ENCODE measurements around the gene MSL3.
A peak's percentile ranks its signal among the peaks of the same experiment; 100 is the strongest.

The MSL3 gene

DNA sequence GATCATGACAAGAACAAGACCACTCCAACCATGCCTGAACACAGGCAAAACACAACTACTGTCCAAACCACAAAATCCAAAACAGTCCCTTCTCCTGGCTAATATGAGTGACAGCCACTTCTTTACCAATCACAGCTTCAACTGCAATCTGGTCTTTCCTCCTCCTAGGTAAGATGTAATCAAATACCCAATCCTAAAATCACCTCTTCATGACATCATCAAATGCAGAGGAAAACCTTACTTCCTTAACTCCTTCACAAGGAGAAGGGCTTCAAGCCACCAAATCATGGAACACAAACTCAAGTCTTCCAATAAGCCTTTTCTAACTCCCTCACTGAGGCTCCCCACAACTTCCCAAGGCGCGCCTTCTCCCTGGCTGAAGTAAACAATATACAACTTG lies 4.4 kb upstream of the MSL3 start:
- TF ChIP-seq, protein P1, sequence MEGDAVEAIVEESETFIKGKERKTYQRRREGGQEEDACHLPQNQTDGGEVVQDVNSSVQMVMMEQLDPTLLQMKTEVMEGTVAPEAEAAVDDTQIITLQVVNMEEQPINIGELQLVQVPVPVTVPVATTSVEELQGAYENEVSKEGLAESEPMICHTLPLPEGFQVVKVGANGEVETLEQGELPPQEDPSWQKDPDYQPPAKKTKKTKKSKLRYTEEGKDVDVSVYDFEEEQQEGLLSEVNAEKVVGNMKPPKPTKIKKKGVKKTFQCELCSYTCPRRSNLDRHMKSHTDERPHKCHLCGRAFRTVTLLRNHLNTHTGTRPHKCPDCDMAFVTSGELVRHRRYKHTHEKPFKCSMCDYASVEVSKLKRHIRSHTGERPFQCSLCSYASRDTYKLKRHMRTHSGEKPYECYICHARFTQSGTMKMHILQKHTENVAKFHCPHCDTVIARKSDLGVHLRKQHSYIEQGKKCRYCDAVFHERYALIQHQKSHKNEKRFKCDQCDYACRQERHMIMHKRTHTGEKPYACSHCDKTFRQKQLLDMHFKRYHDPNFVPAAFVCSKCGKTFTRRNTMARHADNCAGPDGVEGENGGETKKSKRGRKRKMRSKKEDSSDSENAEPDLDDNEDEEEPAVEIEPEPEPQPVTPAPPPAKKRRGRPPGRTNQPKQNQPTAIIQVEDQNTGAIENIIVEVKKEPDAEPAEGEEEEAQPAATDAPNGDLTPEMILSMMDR (IDR thresholded peaks at IDR 0.05; ENCODE audit: extremely low read depth, missing control alignments): no peak
- DNase-seq (ENCODE audit: low spot score): no peak

DNA sequence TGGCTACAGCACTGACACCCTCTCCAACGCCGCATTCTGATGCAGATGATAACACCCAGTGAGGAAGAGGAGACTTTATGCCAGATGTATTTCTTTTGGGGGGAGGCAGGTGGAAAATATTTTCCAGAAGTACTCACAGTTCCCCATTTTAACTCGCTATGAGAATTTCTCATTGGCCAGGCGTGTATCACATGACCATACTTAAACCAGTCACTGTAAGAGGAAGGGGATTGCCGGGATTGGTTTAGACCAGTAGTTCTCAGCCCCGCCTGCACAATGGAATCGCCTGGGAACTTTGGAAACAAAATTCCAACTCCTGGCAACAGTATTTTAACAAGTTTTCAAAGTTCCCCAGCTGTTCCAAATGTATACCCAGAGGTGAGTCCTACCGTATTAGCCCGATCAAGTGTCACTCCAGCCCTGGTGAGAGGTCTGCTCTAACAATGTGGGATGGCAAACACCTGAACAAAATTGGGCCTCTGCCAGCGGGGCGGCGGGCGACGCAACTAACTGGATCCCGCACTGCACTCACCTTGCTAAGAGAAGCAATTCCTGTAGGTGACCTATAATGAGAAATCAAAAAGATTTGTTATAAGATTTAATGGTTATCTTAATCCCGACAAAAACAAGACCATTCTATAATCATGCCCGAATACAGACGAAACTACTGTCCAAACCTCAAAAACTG lies 2.9 kb upstream of the MSL3 start:
- TF ChIP-seq, protein P1 (IDR thresholded peaks at IDR 0.05; ENCODE audit: extremely low read depth, missing control alignments): no peak
- no peak for DNase-seq (ENCODE audit: low spot score)

DNA sequence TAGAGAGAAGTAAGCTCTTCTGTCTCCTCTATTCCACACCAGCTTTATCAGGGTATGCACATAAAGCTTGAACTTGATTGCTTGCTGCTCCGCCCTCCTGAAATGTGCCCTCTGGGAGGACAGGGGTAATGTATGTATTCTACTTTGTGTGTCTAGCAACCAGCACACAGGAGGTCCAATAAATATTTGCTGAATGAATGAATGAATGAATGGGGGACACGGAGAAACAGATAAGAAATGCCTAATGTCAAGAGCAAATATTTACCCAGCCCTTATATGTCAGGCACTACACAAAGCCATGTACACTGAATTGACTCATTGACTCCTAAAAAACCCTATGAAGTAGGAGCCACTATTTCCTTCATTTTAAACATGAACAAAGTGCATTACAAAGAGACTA lies 2.3 kb upstream of the MSL3 start:
- TF ChIP-seq, protein P1 (IDR thresholded peaks at IDR 0.05; ENCODE audit: extremely low read depth, missing control alignments): no peak
- DNase-seq (ENCODE audit: low spot score): no peak

DNA sequence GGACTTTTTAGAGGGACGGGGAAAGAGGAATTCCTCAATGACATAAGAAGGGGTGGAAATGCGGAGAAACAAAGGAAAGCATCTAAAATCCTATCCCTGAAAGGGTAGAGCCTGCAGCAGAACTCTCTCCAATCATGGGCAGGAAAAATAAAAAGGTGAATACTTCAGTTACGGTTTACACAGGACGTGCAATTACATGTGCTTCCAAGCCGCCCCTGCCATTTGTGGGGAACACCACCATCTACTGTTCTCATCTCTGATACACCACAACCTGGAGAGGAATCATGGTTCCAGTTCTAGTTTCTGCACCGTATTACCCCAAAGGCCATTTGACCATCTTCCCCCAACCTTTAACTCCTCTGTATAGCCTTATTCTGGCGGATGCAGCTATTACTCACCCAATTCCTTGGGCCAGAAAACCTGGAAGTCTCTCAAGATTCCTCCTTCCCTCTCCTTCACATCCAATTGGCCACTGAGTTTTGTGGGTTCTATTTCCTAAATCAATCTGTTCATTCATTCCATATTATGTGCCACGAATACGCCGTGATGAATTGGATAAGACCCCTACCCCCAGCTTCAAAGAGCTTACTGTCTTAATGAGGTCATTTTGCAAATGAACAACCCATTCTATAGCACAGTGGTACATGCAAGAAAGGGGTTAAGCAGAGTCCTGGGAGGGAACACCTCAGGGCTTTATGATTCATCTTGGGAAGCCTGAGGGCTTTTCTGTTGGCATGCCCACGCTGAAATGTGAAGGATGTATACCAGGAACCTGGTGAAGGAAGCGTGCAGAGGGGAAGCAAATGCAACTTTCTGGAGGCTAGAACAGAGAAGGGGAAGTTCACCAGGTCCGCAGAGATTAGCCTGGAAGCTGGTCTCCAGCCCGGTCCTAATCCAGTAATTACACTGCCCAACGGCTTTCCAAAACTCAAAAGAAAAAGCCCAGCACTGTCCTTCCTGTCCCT lies 1.4 kb upstream of the MSL3 start:
- DNase-seq (ENCODE audit: low spot score): peak; percentile 19
- TF ChIP-seq, protein P1 (IDR thresholded peaks at IDR 0.05; ENCODE audit: extremely low read depth, missing control alignments): no peak

DNA sequence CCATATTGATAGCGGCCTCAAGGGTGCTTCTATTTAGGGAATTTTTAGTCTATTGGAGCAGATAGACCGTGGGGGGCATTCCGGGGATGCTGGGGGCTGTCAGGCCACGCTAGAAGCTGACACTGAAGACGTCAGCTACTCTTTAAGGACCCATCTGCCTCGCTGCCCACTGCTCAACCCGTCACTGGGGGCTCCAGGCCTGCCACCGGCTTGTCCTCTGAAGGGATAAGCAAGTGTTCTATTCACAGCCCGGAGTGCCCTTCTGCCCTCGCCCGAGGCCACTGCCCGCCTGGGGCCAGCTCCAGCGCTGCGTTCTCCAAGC lies 679 bp upstream of the MSL3 start:
- TF ChIP-seq, protein P1 (IDR thresholded peaks at IDR 0.05; ENCODE audit: extremely low read depth, missing control alignments): no peak
- DNase-seq (ENCODE audit: low spot score): peak; percentile 5

DNA sequence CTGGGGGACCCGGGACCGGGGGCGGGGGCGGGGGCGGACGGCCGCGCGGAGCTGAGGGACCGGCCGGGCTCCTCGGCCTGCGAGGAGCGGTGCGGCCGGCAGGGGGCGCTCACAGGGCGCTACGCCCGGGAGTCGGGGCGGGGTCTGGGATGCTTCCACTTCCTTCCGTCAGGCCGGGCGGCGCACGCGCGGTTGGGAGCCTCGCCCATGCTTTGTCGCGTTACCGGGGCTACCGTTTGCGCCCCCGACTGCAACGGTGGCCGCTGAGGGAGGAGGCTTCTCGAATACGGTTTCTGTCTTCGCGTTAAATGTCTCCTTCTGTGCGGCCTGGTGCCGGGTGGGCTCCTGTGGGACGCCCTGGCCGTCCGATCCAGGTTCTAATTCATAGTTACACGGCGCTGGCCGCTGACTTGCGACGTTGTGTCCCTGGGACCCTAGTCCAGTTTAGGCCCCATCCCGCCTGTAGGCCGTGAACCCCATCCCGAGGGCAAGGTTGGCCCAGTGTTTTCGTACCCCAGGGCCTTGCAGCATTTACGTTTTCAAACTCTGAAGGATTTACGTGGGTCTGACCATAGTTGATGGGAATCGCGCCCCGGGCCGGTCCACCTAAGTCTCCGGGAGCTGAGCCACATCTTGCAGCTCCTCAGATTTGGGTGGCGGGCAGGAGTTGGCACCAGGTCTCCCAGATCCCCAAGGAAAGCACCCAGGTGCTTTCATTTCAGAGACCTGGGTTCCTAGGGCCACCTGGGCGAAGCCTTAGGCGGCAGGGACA lies 549 bp downstream of the MSL3 start:
- TF ChIP-seq, protein P1 (IDR thresholded peaks at IDR 0.05; ENCODE audit: extremely low read depth, missing control alignments): peak; percentile 8
- DNase-seq (ENCODE audit: low spot score): peak; percentile 81

DNA sequence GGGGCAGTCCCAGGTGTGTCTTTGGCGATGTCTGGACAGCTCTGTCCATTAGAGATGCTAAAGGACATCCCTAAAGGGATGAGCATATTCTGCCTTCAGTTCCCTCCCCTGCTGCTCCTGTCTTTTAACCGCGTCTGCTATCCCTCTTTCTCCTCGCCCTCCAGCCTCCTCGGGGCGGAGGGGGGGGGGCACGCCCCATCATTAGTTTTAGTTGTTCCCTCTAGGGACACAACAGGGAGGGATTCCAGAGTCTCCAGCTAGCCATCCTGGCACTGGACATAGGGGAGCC lies 1.1 kb downstream of the MSL3 start:
- no peak for DNase-seq (ENCODE audit: low spot score)
- TF ChIP-seq, protein P1 (IDR thresholded peaks at IDR 0.05; ENCODE audit: extremely low read depth, missing control alignments): no peak
